Prostate gland (tissue), 2 donors: ENCODE data around the gene CCNB1. TPM values are rescaled to one million over a fixed set of nuclear protein-coding genes. Genes with fewer than 3 reads are reported as not detected.

ENCODE experiments used
- DNase-seq: peaks from one replicate; pipeline ENCODE4 v3.0.0-alpha.2; 2019; ENCODE audit warnings: low spot score
- H3K27ac ChIP-seq, 2 donors: fragments of 200-600 bp; sonication (generic); 2 replicates each; pipeline ENCODE4 v1.5.1; 2017 to 2019
- H3K27me3 ChIP-seq: fragments of 200-600 bp; sonication (generic); replicated peaks from 2 replicates; pipeline ENCODE4 v1.5.1; 2019; ENCODE audit not compliant: insufficient read depth
- H3K36me3 ChIP-seq, 2 donors: fragments of 200-600 bp; sonication (generic); 1 replicate in 1 of 2; 2 replicates in 1 of 2; pipeline versions ENCODE4 v1.5.1 to v1.8.1; 2017 to 2019
- H3K4me1 ChIP-seq: fragments of 200-600 bp; sonication (generic); replicated peaks from 2 replicates; pipeline ENCODE4 v1.5.1; 2019
- H3K4me3 ChIP-seq, 2 donors: fragments of 200-600 bp; sonication (generic); 2 replicates each; pipeline ENCODE4 v1.5.1; 2017 to 2019
- H3K9me3 ChIP-seq: fragments of 200-600 bp; sonication (generic); 2 replicates; pipeline ENCODE4 v1.5.1; 2017
- CTCF ChIP-seq, 4 experiments: fragments of 200-600 bp in 2 of 4; fragments of 450-650 bp in 2 of 4; sonication (generic) in 2 of 4; IDR thresholded peaks; 1 replicate in 3 of 4; 2 replicates in 1 of 4; pipeline ENCODE4 v1.5.1; 2016 to 2019; ENCODE audit warnings: antibody characterized with exemption in 4 of 4, mild to moderate bottlenecking in 2 of 4, moderate library complexity in 2 of 4
- POLR2A ChIP-seq: fragments of 450-650 bp; IDR thresholded peaks from one replicate; pipeline ENCODE4 v1.6.1; 2016; ENCODE audit warnings: antibody characterized with exemption, mild to moderate bottlenecking
- POLR2AphosphoS5 ChIP-seq: sonication (generic); formaldehyde crosslinking; IDR thresholded peaks from one replicate; pipeline ENCODE4 v1.6.1; 2017; ENCODE audit warnings: antibody characterized with exemption
- WGBS: methylation state at CpG from one replicate; pipeline ENCODE4 v1.1.5; 2018; 5-methylcytosine and 5-hydroxymethylcytosine counted together
- intact Hi-C: fragments of 100-400 bp; cut with DNase I; formaldehyde crosslinking; loops from one replicate; pipeline ENCODE4 v1.14.2; 2022
- total RNA-seq, 2 donors: library from RNA; depleted of rRNA; stranded (reverse); fragments of >200 nt; gene quantifications; one replicate each; pipeline ENCODE4 v1.1.0, GENCODE V29; 2016

Gene CCNB1
- total RNA-seq, 2 donors from 2014 or later = 9.7 to 24.3 TPM

- TF ChIP-seq POLR2AphosphoS5 = no peak
- TF ChIP-seq POLR2A = no peak
- TF ChIP-seq CTCF (IDR thresholded peaks at IDR 0.05) = no peak
- DNase-seq = no peak
- H3K27ac ChIP-seq = no peak overlapping the region
- no peaks in the 10 kb centered on the region for H3K4me1 ChIP-seq
- H3K27me3 ChIP-seq = no peaks in the 10 kb centered on the region
- intact Hi-C loops = no loop called here
- H3K9me3 ChIP-seq = no peaks in the 10 kb centered on the region
- H3K4me3 ChIP-seq = no peak overlapping the region
- WGBS = 79% methylated on average over 2 of the region's 2 CpGs
- no peaks in the 10 kb centered on the region for H3K36me3 ChIP-seq
Observed at GRCh38 chr5:69148981-69149675, 17.8 kb upstream of the CCNB1 start.

- no peak for DNase-seq
- no peaks in the 10 kb centered on the region for H3K4me1 ChIP-seq
- H3K4me3 ChIP-seq = no peak overlapping the region
- 94% methylated on average over 5 of the region's 5 CpGs for WGBS
- intact Hi-C loops = no loop called here
- no peaks in the 10 kb centered on the region for H3K36me3 ChIP-seq
- TF ChIP-seq POLR2A (no peak), CTCF (IDR thresholded peaks at IDR 0.05) (no peak)
- H3K9me3 ChIP-seq = no peaks in the 10 kb centered on the region
- no peaks in the 10 kb centered on the region for H3K27me3 ChIP-seq
- H3K27ac ChIP-seq = no peak overlapping the region
Observed at GRCh38 chr5:69149676-69150010, 17.3 kb upstream of the CCNB1 start.

GRCh38 chr5:69152731-69153130 is 14.2 kb upstream of the CCNB1 start:
- TF ChIP-seq CTCF (IDR thresholded peaks at IDR 0.05) (no peak), POLR2A (no peak), POLR2AphosphoS5 (no peak)
- no peaks in the 10 kb centered on the region for H3K27me3 ChIP-seq
- intact Hi-C loops = no loop called here
- 58% methylated on average over 3 of the region's 3 CpGs for WGBS
- H3K9me3 ChIP-seq = no peaks in the 10 kb centered on the region
- H3K4me3 ChIP-seq = no peak overlapping the region
- H3K36me3 ChIP-seq = no peaks in the 10 kb centered on the region
- H3K4me1 ChIP-seq = no peaks in the 10 kb centered on the region
- DNase-seq = no peak
- H3K27ac ChIP-seq = no peak overlapping the region

GRCh38 chr5:69156456-69156855 is 10.5 kb upstream of the CCNB1 start:
- Histone ChIP-seq H3K27ac (no peak overlapping the region), H3K36me3 (no peaks in the 10 kb centered on the region), H3K4me1 (no peaks in the 10 kb centered on the region), H3K9me3 (no peaks in the 10 kb centered on the region), H3K27me3 (no peaks in the 10 kb centered on the region), H3K4me3 (no peak overlapping the region)
- DNase-seq = no peak
- no peak for TF ChIP-seq POLR2AphosphoS5
- no peak for TF ChIP-seq CTCF (IDR thresholded peaks at IDR 0.05)
- TF ChIP-seq POLR2A = no peak
- intact Hi-C loops = no loop called here
- 93% methylated on average over 11 of the region's 11 CpGs for WGBS

- whole genome bisulfite sequencing = 77% methylated on average over 3 of the region's 3 CpGs
- H3K4me3 ChIP-seq = no peak overlapping the region
- intact Hi-C loops = no loop called here
- TF ChIP-seq POLR2AphosphoS5 = no peak
- no peak for TF ChIP-seq POLR2A
- no peaks in the 10 kb centered on the region for H3K27me3 ChIP-seq
- H3K9me3 ChIP-seq = no peaks in the 10 kb centered on the region
- no peaks in the 10 kb centered on the region for H3K36me3 ChIP-seq
- H3K27ac ChIP-seq = no peak overlapping the region
- no peaks in the 10 kb centered on the region for H3K4me1 ChIP-seq
- DNase-seq = no peak
Observed at GRCh38 chr5:69158039-69158438, 8.9 kb upstream of the CCNB1 start.
